Right hindlimb (tissue), 1 donor: Measurements from ENCODE around the gene PRCP.
"Not testable (repeated sequence)": the region's sequence is repeated elsewhere in the genome, so short reads cannot be mapped to it uniquely, and the experiment has no call there.

ENCODE experiments used
- DNase-seq: peaks from one replicate; pipeline ENCODE4 v3.0.0-alpha.2; 2018

Gene PRCP

GRCh38 chr11:82867495-82868082, 32.6 kb downstream of the PRCP start:
- DNase-seq: peak; percentile 57

DNA sequence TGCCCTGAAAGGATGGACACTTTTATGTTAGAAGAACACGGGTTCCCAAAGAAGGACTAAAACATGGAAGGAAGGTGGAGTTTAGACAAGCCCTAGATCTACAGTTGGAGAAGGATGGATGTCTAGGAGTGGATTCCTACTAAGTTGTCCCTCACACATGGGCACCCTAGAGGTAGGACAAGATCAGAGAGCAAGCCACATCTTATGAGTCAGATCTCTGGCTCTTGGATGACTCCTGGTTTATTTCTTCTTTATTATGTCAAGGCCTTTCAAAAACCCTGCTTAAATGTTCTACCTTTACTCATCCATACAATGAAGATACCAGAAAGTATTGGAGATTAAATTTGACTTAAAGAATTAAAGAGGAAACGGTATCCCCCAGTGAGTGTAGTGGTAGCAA, 34.4 kb downstream of the PRCP start:
- no peak for DNase-seq

- DNase-seq: peak; percentile 31
Observed at GRCh38 chr11:82864268-82864667, 36.0 kb downstream of the PRCP start.

GRCh38 chr11:82863209-82863608, 37.0 kb downstream of the PRCP start:
- no peak for DNase-seq

- DNase-seq: no peak
Observed at GRCh38 chr11:82862379-82862778, 37.9 kb downstream of the PRCP start.

GRCh38 chr11:82859750-82860149, 40.5 kb downstream of the PRCP start:
- no peak for DNase-seq

DNA sequence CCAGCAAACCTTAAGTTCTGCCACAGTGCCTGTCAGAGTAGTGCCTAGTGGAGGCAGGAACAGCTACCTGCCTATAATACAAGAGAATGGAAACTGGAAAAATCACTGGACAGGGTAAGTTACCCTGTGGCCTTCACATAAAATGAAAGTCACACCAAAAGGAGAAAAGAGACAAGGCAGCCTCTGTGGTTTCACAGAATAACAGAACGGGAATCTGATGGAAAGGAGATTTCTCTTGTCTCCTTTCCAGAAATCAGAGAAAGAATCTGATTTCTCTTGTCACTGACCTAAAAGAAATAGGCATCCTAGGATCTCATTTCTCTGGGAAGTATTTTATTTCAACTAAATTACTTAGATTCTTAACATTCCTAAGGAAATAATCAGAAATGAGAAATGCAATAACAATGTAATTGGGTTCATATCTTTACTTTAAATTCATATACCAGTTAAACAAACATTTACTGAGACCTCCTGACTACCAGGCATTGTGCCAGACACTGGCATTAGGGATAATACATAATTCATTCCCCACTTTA, 41.6 kb downstream of the PRCP start:
- no peak for DNase-seq

GRCh38 chr11:82858133-82858532, 42.1 kb downstream of the PRCP start:
- DNase-seq: no peak

DNA sequence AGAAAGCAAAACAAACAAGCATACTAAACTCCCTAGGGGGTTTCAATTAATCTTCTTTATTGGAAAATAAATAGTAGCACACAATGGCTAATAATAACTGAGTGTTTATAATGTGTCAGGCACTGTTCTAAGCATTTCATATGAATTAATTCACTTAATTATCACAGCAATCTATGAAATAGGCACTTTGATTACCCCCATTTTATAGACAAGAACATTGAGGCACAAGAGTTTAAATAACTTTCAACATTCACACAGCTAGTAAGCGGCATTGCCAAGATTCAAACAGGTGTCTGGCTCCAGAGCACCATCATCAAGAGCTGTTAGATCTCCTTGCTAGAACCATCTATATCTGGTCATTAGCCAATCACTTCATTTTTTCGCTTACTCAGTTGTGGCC, 43.1 kb downstream of the PRCP start:
- no peak for DNase-seq

- no peak for DNase-seq
Observed at GRCh38 chr11:82855616-82856015, 44.6 kb downstream of the PRCP start.

DNA sequence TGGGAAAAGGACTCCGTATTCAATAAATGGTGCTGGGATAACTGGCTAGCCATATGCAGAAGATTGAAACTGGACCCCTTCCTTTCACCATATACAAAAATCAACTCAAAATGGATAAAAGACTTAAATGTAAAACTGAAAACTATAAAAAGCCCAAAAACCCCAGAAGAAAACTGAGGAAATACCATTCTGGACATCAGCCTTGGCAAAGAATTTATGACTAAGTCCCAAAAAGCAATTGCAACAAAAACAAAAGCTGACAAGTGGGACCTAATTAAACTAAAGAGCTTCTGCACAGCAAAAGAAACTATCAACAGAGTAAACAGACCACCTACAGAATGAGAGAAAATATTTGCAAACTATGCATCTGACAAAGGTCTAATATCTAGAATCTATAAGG, 45.3 kb downstream of the PRCP start:
- DNase-seq: not testable (repeated sequence)

DNA sequence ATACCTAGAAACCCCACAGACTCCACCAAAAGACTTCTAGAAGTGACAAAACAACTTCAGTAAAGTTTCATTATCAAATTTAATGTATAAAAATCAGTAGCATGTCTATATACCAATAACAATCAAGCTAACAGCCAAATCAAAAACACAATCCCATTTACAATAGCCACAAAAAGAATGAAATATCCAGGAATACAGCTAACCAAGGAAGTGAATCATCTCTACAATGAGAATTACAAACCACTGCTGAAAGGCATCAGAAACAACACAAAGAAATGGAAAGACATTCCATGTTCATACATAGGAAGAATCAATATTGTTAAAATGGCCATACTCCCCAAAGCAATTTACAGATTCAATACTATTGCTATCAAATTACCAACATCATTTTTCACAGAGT, 46.0 kb downstream of the PRCP start:
- no peak for DNase-seq

DNA sequence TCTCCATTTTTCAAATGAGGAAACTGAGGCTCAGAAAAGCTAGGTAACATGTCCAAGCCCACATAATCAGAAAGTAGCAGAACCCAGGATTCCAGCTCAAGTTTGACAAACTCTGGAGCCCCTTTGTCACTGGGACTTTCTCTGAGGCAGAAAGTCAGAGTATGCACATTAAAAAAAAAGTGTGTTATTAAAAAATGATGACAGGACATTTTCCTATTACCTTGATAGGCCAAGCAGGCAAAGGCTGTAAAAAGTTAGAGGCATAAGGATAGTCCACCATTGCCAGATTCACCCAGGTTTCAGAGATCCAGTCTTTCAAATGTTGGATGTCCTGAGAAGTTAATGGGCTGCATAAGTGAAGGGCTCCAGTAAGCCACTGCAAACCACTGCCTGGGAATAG, 51.4 kb downstream of the PRCP start:
- DNase-seq: no peak

DNA sequence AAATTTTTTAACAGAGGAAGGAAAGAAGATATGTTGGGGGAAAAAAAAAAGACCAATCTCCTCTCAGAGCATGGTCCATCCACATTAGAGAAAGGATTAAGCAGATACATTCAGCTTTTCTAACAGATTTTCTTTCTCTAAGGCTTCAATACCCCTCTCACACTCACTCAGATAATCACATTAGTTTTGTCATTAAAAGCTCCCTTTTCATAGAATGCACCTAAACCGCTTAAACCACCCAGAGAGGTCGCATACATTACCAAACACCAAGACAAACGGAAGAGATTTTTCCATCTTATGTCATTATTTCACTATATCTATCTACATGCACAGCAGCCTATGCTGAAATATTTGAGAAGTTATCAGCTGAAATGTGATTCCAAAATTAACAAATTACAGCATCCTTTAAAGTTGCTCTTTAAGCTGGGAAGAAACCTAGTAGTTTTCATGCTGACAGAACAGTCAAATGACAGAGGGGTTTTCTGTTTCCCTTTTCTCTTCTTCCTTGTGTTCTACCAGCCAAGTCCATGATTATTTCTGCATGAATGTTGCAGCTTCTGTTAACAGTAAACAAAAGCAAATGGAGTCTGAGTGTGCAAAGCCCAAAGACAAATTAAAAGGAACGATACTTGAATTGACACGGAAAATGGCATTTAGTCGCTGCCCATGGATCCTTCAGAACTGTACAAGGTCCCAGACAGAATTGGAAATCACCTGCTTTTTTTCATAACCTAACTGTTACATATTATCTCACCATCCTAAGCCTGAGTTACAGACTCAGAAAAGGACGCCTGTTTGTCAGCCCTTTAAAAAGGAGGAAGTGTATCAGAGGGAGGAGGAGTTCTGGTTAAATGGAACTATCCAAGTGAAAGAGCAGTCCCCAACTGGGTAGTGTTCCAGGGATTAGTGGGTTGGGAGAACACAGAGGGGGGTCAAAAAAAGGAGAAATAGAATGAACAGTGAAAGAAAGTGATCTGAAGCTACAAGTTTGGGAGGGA, 54.6 kb downstream of the PRCP start:
- no peak for DNase-seq

DNA sequence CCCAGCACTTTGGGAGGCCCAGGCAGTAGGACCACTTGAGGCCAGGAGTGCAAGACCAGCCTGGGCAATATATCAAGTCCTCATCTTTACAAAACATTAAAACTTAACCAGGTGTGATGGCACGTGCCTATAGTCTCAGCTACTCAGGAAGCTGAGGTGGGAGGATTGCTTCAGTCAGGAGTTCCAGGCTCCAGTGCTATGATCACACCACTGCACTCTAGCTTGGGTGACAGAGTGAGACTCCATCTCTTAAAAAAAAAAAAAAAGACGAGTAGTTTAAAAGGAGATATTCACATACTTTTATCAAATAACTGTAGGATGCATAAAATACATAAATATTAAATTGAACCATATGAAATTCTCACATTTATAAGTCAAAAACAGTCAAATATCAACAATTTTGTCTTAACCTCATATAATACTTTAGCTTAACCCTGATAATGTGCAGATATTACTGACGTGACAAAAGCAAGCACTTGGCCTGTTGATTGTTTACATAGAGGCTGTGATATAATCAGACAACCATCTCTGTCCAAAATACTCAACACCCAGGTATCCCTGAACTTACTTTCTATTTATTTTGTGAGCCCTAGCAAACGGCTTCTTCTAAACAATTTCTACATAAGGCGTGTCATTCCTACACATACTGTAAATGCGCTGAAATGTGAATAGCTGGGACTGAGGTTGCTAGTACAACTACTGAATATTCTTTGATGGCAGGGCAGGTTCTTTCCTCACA, 57.0 kb downstream of the PRCP start:
- no peak for DNase-seq

DNA sequence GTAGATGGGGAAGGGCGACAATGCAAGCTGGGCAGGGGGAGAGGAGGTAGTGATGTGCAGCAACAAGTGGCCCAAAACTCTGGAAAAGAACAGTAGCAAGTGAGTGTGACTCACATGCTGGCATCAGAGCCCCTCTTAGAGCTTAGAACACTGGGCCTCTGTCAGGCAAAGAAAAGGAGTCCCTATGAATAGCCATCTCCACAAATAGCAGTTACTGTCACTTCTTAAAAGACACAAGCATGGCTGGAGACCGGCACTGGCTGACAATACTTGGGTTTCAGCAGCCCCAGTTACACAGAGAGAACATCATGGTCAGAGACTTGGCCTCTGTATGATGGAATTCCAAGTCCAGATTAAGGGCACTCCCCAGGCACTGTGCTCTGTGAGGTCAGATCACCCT, 58.2 kb downstream of the PRCP start:
- no peak for DNase-seq

GRCh38 chr11:82837650-82838049, 62.6 kb downstream of the PRCP start:
- DNase-seq: no peak

- no peak for DNase-seq
Observed at GRCh38 chr11:82832983-82833382, 67.2 kb downstream of the PRCP start.

DNA sequence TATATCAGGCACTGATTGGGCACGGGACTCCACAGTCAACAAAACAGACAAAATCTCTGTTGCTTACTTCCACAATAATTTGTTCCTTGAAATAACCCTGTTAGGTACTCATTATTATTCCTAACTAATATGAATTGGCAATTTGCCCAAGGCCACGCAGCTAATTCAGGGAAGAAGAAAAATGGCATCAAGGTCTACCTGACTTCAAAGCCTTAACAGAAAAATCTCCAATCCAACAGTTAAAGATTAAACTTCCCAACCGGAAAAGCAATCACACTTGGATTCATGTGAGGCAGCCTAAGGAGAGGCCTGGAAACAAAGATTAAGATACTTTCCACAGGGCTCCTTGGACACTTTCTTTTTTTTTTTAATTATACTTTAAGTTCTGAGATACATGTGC, 68.9 kb downstream of the PRCP start:
- no peak for DNase-seq

DNA sequence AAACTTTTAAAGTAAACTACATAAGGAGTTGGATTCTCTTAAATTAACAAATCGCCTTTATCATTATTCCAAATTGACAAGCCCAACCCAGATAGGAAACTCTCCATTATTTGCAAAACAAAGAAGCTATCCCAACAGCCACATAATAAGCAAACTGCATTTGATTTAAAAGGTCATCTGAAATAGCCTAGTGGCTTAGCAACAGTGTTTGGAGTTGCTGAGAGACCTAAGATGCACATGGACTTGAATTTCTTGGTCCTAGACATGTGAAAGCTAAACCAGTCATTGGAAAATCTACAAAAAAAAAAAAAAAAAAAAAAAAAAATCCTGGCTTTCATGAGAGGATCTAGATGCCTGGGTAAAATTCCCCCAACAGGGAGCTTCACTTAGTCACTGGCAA, 69.5 kb downstream of the PRCP start:
- DNase-seq: no peak

GRCh38 chr11:82829101-82829500, 71.1 kb downstream of the PRCP start:
- no peak for DNase-seq

DNA sequence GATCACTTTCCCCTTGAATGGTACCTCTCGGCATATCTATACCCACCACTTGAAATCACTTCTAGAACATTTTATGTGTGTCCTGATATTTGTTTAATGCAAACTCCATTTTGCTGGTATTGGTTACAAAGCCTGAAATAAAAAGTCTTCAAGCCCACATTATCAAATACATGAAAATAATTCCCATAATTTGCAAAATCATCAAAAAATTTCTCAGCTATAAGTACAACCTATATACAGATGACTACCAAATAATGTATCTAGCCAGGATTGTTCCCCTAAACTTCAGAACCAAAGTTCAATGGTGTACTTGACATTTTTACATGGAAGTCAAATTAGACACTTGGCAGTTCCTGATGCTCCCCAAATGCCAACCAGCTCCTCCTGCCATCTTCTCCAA, 71.8 kb downstream of the PRCP start:
- no peak for DNase-seq

DNA sequence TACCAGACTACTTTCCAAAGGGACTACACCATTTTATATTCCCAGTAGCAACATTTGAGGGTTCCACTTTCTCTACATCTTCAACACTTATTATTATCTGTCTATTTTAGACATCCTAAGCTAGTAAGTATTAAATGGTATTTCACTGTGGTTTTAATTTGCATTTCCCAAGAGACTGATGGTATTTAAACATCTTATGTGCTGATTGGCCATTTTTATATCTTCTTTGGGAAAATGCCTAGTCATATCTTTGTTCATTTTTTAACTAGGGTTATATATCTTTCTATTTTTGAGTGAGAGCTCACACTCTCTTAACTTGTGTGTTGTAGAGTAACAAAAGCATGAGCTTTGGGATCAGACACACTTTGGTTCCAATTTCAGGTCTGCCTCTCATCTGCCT, 73.7 kb downstream of the PRCP start:
- no peak for DNase-seq
